Measurements from ENCODE around the gene SERGEF. TPM values are rescaled to one million over a fixed set of nuclear protein-coding genes. Genes with fewer than 3 reads are reported as not detected.

SERGEF gene
- total RNA-seq, 2 donors from 2014 or later, result 27.3 to 32.0 TPM

DNA sequence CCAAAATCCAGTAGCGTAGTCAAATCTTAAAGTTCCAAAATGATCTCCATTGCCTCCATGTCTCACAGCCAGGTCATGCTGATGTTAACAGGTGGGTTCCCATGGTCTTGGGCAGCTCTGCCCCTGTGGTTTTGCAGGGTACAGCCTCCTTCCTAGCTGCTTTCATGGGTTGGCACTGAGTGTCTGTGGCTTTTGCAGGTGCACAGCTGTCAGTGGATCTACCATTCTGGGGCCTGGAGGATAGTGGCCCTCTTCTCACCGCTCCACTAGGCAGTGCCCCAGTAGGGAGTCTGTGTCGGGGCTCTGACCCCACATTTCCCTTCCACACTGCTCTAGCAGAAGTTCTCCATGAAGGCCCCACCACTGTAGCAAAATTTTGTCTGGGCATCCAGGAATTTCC, 145.5 kb downstream of the SERGEF start:
- H3K36me3 ChIP-seq, result no peaks in the 10 kb centered on the region
- no peaks in the 10 kb centered on the region for H3K9me3 ChIP-seq
- no peaks in the 10 kb centered on the region for H3K27me3 ChIP-seq (replicated peaks; ENCODE audit: insufficient read depth)
- DNase-seq (ENCODE audit: low spot score) (no peak), ATAC-seq (ENCODE audit: insufficient number of reproducible peaks, low FRiP score, low read depth) (no peak)
- no peak overlapping the region for H3K4me3 ChIP-seq
- no peak overlapping the region for H3K27ac ChIP-seq
- no peaks in the 10 kb centered on the region for H3K4me1 ChIP-seq (ENCODE audit: control insufficient read depth in 1 of 2, low read depth in 2 of 2)
- TF ChIP-seq, protein P1, sequence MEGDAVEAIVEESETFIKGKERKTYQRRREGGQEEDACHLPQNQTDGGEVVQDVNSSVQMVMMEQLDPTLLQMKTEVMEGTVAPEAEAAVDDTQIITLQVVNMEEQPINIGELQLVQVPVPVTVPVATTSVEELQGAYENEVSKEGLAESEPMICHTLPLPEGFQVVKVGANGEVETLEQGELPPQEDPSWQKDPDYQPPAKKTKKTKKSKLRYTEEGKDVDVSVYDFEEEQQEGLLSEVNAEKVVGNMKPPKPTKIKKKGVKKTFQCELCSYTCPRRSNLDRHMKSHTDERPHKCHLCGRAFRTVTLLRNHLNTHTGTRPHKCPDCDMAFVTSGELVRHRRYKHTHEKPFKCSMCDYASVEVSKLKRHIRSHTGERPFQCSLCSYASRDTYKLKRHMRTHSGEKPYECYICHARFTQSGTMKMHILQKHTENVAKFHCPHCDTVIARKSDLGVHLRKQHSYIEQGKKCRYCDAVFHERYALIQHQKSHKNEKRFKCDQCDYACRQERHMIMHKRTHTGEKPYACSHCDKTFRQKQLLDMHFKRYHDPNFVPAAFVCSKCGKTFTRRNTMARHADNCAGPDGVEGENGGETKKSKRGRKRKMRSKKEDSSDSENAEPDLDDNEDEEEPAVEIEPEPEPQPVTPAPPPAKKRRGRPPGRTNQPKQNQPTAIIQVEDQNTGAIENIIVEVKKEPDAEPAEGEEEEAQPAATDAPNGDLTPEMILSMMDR (IDR thresholded peaks at IDR 0.05), result no peak

DNA sequence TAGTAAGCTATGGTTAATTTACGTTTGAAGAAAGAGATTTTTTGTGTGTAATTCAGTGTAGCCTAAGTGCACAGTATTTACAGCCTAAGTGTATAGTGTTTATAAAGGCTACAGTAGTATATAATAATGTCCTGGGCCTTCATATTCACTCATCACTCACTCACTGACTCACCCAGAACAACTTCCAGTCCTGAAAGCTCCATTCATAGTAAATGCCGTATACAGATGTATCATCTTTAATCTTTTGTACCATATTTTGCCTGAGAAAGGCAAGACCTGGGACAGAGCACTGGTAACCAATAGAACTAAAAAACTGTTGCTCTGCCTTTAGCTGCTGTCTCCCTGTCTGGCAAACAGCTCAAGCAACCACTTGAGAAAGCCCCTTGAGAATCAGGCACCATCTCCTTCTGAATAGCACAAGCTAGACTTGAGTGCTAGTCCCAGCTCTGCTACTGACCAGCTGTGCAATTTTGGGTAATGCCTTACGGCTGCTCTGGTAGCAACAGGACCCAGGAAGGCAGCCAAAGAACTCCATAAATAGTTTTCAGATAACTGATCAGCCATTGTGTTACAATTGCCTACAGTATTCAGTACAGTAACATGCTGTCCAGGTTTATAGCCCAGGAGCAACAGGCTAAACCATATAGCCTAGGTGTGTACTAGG, 146.9 kb downstream of the SERGEF start:
- TF ChIP-seq, protein P1 (IDR thresholded peaks at IDR 0.05), result no peak
- ATAC-seq (ENCODE audit: insufficient number of reproducible peaks, low FRiP score, low read depth), result no peak

GRCh38 chr11:17864478-17864941, 148.3 kb downstream of the SERGEF start:
- no peaks in the 10 kb centered on the region for H3K4me1 ChIP-seq (ENCODE audit: control insufficient read depth in 1 of 2, low read depth in 2 of 2)
- H3K27ac ChIP-seq, result no peak overlapping the region
- DNase-seq (ENCODE audit: low spot score), result no peak
- H3K36me3 ChIP-seq, result no peaks in the 10 kb centered on the region
- no peaks in the 10 kb centered on the region for H3K27me3 ChIP-seq (replicated peaks; ENCODE audit: insufficient read depth)
- no peak overlapping the region for H3K4me3 ChIP-seq
- H3K9me3 ChIP-seq, result no peaks in the 10 kb centered on the region
- TF ChIP-seq, protein P1 (IDR thresholded peaks at IDR 0.05), result no peak
- ATAC-seq (ENCODE audit: insufficient number of reproducible peaks, low FRiP score, low read depth), result no peak

More for the DNA sequence above, 146.9 kb downstream of the SERGEF start:
- Histone ChIP-seq H3K27me3 (replicated peaks; ENCODE audit: insufficient read depth) (no peaks in the 10 kb centered on the region), H3K4me1 (ENCODE audit: control insufficient read depth in 1 of 2, low read depth in 2 of 2) (no peaks in the 10 kb centered on the region), H3K36me3 (no peaks in the 10 kb centered on the region), H3K27ac (no peak overlapping the region), H3K9me3 (no peaks in the 10 kb centered on the region), H3K4me3 (no peak overlapping the region)
- no peak for DNase-seq (ENCODE audit: low spot score)

GRCh38 chr11:17861036-17861755, 151.7 kb downstream of the SERGEF start:
- H3K27ac ChIP-seq, result no peak overlapping the region
- H3K27me3 ChIP-seq (replicated peaks; ENCODE audit: insufficient read depth), result no peaks in the 10 kb centered on the region
- H3K4me1 ChIP-seq (ENCODE audit: control insufficient read depth in 1 of 2, low read depth in 2 of 2), result no peaks in the 10 kb centered on the region
- no peak for DNase-seq (ENCODE audit: low spot score)
- no peaks in the 10 kb centered on the region for H3K36me3 ChIP-seq
- no peak overlapping the region for H3K4me3 ChIP-seq
- TF ChIP-seq, protein P1 (IDR thresholded peaks at IDR 0.05), result no peak
- no peaks in the 10 kb centered on the region for H3K9me3 ChIP-seq
- ATAC-seq (ENCODE audit: insufficient number of reproducible peaks, low FRiP score, low read depth), result no peak

GRCh38 chr11:17859552-17859951, 153.3 kb downstream of the SERGEF start:
- DNase-seq (ENCODE audit: low spot score) (no peak), ATAC-seq (ENCODE audit: insufficient number of reproducible peaks, low FRiP score, low read depth) (no peak)
- TF ChIP-seq, protein P1 (IDR thresholded peaks at IDR 0.05), result no peak
- Histone ChIP-seq H3K4me3 (no peak overlapping the region), H3K9me3 (no peaks in the 10 kb centered on the region), H3K27me3 (replicated peaks; ENCODE audit: insufficient read depth) (no peaks in the 10 kb centered on the region), H3K4me1 (ENCODE audit: control insufficient read depth in 1 of 2, low read depth in 2 of 2) (no peaks in the 10 kb centered on the region), H3K36me3 (no peaks in the 10 kb centered on the region), H3K27ac (no peak overlapping the region)

All from thoracic aorta (tissue), 2 donors.